Daoy (cell line): ENCODE measurements around the gene TMEM80. TPM values are rescaled to one million over a fixed set of nuclear protein-coding genes. Genes with fewer than 3 reads are reported as not detected.
"Not testable (repeated sequence)": the region's sequence is repeated elsewhere in the genome, so short reads cannot be mapped to it uniquely, and the experiment has no call there.

ENCODE experiments used
- DNase-seq: peaks from one replicate; pipeline ENCODE4 v3.0.0-alpha.2; 2015; ENCODE audit warnings: low read depth
- total RNA-seq: library from RNA; depleted of rRNA; stranded (reverse); fragments of >200 nt; shearing (Covaris generic); gene quantifications from 2 replicates; pipeline ENCODE4 v1.2.3, GENCODE V29; 2014

Gene TMEM80
- total RNA-seq, 1 experiment from 2014 or later = 7.5 TPM

GRCh38 chr11:679271-680207, 16.1 kb upstream of the TMEM80 start:
- no peak for DNase-seq

GRCh38 chr11:680476-680875, 15.1 kb upstream of the TMEM80 start:
- DNase-seq = no peak

- DNase-seq = no peak
Measured at GRCh38 chr11:680970-681369, 14.6 kb upstream of the TMEM80 start.

- DNase-seq = no peak
Measured at GRCh38 chr11:686451-687243, 9.0 kb upstream of the TMEM80 start.

GRCh38 chr11:687751-688150, 7.9 kb upstream of the TMEM80 start:
- DNase-seq = no peak

- DNase-seq = no peak
Measured at GRCh38 chr11:688681-689080, 6.9 kb upstream of the TMEM80 start.

- DNase-seq = no peak
Measured at GRCh38 chr11:689625-690024, 6.0 kb upstream of the TMEM80 start.

- DNase-seq = not testable (repeated sequence)
Measured at GRCh38 chr11:690244-690643, 5.4 kb upstream of the TMEM80 start.

GRCh38 chr11:690738-691633, 4.6 kb upstream of the TMEM80 start:
- DNase-seq = no peak

GRCh38 chr11:691710-692590, 3.7 kb upstream of the TMEM80 start:
- no peak for DNase-seq

GRCh38 chr11:692824-693414, 2.7 kb upstream of the TMEM80 start:
- DNase-seq = no peak

- no peak for DNase-seq
Measured at GRCh38 chr11:693415-693831, 2.2 kb upstream of the TMEM80 start.

- no peak for DNase-seq
Measured at GRCh38 chr11:693887-694562, 1.6 kb upstream of the TMEM80 start.

- peak; percentile 98 for DNase-seq
Measured at GRCh38 chr11:694563-695287, 891 bp upstream of the TMEM80 start, which contains the start of gene DEAF1. Gene DEAF1 (minus strand): TSS chr11:695222. CDS start chr11:695047, 175 bp downstream.

- DNase-seq = no peak
Measured at GRCh38 chr11:695288-695537, 403 bp upstream of the TMEM80 start.

- peak; percentile 66 for DNase-seq
Measured at GRCh38 chr11:696955-697491, 1.4 kb downstream of the TMEM80 start.

GRCh38 chr11:697811-698311, 2.2 kb downstream of the TMEM80 start:
- peak; percentile 64 for DNase-seq

GRCh38 chr11:698493-699115, 3.0 kb downstream of the TMEM80 start:
- DNase-seq = no peak
